Thymus (tissue), 11 donors: ENCODE results near the gene ZFAND3. TPM values are rescaled to one million over a fixed set of nuclear protein-coding genes. Genes with fewer than 3 reads are reported as not detected.
"Not testable (repeated sequence)": the region's sequence is repeated elsewhere in the genome, so short reads cannot be mapped to it uniquely, and the experiment has no call there.

Source experiments
- DNase-seq, 9 donors: peaks; one replicate each; pipeline ENCODE4 v3.0.0-alpha.2; 2013; ENCODE audit warnings: low spot score in 9 of 9, low read depth in 6 of 9, missing footprints in 1 of 9
- H3K27ac ChIP-seq, 2 donors: one replicate each; pipeline ENCODE4 v1.5.1; 2013; ENCODE audit warnings: control low read depth in 1 of 2, low read depth in 1 of 2, low read length in 1 of 2, mild to moderate bottlenecking in 1 of 2, moderate library complexity in 1 of 2
- H3K27me3 ChIP-seq, 2 donors: one replicate each; pipeline ENCODE4 v1.5.1; 2013; ENCODE audit warnings: low read length in 1 of 2; ENCODE audit not compliant: control insufficient read depth in 2 of 2, insufficient read depth in 1 of 2
- H3K36me3 ChIP-seq, 2 donors: one replicate each; pipeline ENCODE4 v1.5.1; 2013; ENCODE audit warnings: low read length in 1 of 2, mild to moderate bottlenecking in 1 of 2, moderate library complexity in 1 of 2; ENCODE audit not compliant: control insufficient read depth in 2 of 2, insufficient read depth in 2 of 2
- H3K4me1 ChIP-seq, 2 donors: one replicate each; pipeline ENCODE4 v1.5.1; 2013; ENCODE audit warnings: low read length in 2 of 2; ENCODE audit not compliant: control insufficient read depth in 2 of 2, insufficient read depth in 2 of 2
- H3K4me3 ChIP-seq, 2 donors: one replicate each; pipeline ENCODE4 v1.5.1; 2013; ENCODE audit warnings: low read length in 2 of 2, control low read depth in 1 of 2, mild to moderate bottlenecking in 1 of 2
- H3K9me3 ChIP-seq, 2 donors: one replicate each; pipeline ENCODE4 v1.5.1; 2013; ENCODE audit warnings: low read length in 1 of 2, mild to moderate bottlenecking in 1 of 2; ENCODE audit not compliant: control insufficient read depth in 2 of 2, insufficient read depth in 1 of 2
- WGBS: extraction: QIAGEN DNeasy Blood & Tissue Kit; methylation state at CpG from one replicate; pipeline ENCODE4 v1.1.7; 2013; 5-methylcytosine and 5-hydroxymethylcytosine counted together
- polyA plus RNA-seq: library from polyadenylated mRNA; stranded (reverse); fragments of 200-250 nt; gene quantifications from one replicate; pipeline ENCODE4 v1.2.3, GENCODE V29; 2013
- total RNA-seq: library from RNA; stranded (reverse); fragments of 120-200 nt; gene quantifications from one replicate; pipeline ENCODE4 v1.2.4, GENCODE V29; 2013
- donor health status: healthy.

The ZFAND3 gene
- total and polyA plus RNA-seq, 2 donors: 8.5 to 25.7 TPM

DNA sequence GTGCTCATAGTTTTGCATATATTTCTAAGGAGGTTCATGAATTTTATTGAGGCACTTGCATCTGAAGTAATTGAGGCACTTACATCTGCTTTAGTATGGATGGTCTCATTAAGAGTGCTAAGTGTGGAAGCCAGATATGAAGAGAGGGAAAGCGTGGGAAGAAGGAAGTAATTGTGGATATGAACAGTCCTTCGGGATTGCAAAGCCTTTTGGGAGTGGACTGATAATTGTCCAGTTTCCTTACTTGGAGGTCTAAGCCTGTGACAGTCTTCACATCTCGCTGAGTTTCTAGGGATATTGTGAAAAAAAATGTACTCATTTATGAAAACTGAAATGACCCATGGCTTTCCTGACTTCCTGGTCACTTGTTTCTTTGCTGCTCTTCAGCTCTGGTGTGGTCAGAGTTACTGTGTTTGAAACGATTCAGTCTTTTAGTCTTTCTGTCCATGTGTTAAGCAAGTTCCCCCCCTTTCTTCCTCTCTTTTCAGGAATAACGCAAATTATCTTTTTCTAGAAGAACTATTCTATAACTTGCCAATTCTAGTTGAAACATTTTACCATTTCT is 137.3 kb downstream of the ZFAND3 start:
- WGBS: 85% methylated on average over 5 of the region's 5 CpGs
- no peak overlapping the region for H3K27ac ChIP-seq
- H3K27me3 ChIP-seq: no peaks in the 10 kb centered on the region
- H3K36me3 ChIP-seq: no peaks in the 10 kb centered on the region
- peaks cover 0 to 3% of the 10 kb centered on the region in 2 donors for H3K4me1 ChIP-seq
- no peak for DNase-seq
- H3K9me3 ChIP-seq: peaks cover 0 to 4% of the 10 kb centered on the region in 2 donors
- H3K4me3 ChIP-seq: no peak overlapping the region

DNA sequence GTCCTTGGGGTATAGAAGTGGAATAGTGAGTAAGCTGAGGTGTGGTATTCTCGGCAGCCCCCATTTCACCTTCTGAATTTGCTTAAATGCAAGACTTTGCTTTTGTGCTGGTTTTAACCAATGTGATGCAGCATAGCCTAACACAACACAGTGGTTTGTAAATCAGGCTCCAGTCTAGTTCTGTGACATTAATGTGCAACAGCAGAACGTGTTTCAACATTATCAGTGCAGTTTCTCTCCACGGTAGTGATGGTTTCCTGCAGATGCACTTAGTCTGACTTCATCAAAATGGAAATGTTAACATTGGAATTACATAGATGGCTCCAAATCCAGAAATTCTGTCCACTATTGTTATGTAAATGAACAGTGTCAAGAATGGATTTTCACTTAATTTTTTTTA is 139.5 kb downstream of the ZFAND3 start:
- no peaks in the 10 kb centered on the region for H3K36me3 ChIP-seq
- H3K27ac ChIP-seq: no peak overlapping the region
- H3K9me3 ChIP-seq: peaks cover 0 to 4% of the 10 kb centered on the region in 2 donors
- 92% methylated on average over 3 of the region's 3 CpGs for WGBS
- H3K4me3 ChIP-seq: no peak overlapping the region
- peaks cover 0 to 8% of the 10 kb centered on the region in 2 donors for H3K4me1 ChIP-seq
- DNase-seq: no peak
- H3K27me3 ChIP-seq: no peaks in the 10 kb centered on the region

DNA sequence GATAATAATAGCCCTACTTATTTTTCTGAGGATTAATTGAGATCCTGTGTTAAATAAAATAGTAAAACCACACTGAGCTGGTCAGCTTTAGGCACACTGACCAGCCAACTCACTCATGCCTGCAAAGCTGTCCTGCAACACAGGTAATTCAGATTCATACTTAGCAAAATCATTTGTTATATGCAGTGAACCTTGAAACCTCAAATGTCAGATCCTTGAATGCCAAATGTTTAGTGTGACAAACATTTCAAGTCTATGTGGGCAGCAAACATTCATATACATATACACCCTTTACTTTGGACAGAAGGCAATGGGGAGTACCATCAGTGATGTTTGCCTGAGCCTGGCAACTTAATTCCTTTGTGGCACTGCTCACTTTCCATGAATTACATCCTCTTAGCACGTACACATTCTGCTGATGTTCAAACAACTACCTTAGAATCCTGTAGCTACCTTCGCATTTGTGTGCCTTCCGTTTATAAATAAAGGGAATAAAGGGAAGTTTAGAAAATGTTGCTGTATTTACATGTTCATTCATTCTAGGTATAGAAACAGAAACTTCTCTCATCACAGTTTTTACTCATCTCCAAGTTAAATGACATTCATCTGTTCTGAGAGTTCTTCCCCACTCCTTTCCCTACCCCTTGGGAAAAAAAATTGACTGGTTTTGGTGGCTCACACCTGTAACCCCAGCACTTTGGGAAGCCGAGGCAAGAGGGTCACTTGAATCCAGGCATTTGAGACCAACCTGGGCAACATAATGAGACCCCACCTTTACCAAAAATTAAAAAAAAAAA is 140.8 kb downstream of the ZFAND3 start:
- DNase-seq: no peak
- Histone ChIP-seq H3K27me3 (no peaks in the 10 kb centered on the region), H3K4me1 (peaks cover 0 to 11% of the 10 kb centered on the region in 2 donors), H3K4me3 (no peak overlapping the region), H3K9me3 (peaks cover 0 to 4% of the 10 kb centered on the region in 2 donors), H3K27ac (no peak overlapping the region), H3K36me3 (no peaks in the 10 kb centered on the region)
- WGBS: 97% methylated on average over 4 of the region's 4 CpGs

DNA sequence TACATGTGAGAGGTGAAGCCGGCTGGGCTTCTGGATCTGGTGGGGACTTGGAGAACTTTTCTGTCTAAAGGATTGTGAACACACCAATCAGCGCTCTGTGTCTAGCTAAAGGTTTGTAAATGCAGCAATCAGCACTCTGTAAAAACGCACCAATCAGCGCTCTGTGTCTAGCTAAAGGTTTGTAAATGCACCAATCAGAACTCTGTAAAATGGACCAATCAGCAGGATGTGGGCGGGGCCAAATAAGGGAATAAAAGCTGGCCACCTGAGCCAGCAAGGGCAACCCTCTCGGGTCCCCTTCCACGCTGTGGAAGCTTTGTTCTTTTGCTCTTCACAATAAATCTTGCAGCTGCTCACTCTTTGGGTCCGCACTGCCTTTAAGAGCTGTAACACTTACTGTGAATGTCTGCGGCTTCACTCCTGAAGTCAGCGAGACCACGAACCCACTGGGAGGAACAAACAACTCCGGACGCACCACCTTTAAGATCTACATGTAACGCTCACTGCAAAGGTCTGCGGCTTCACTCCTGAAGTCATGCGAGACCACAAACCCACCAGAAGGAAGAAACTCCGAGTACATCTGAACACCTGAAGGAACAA is 143.1 kb downstream of the ZFAND3 start:
- H3K4me1 ChIP-seq: peaks cover 0 to 11% of the 10 kb centered on the region in 2 donors
- not testable (repeated sequence) for H3K27me3 ChIP-seq, H3K27ac ChIP-seq, H3K36me3 ChIP-seq, H3K9me3 ChIP-seq, H3K4me3 ChIP-seq
- peak in 4 of 9 donors; percentile 18 to 53 (median 20) for DNase-seq
- WGBS: 54% methylated on average over 17 of the region's 17 CpGs

DNA sequence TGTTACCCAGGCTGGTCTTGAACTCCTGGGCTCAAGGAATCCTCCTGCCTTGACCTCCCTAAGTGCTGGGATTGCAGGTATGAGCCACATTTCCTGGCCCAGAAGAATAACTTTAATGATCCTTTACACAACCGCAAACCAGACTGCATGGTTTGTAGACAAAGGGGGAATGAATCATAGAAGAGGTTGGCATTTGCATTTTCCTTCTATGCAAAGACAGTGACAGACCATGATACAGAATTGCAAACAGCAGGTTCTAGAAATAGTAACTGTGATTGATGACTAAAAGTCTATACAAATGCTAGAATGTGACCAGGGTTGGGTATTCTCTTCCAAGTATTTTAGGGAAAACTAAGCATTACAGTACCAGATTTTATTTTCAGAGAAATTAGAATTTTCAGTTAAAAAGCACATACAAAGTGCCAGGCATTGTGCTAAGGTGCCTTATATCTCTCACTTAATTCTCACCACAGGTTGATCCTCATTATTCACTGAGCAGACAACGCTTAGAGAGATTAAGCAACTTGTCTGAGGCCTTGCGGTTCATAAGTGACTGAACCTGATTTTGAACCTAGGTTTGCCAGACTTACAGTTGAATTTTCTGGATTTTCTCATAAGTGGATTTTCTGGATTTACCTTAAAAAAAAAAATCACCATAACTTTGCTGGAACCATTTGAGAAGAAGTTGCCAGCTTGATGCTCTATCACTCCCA is 146.6 kb downstream of the ZFAND3 start:
- no peak overlapping the region for H3K4me3 ChIP-seq
- H3K27ac ChIP-seq: no peak overlapping the region
- 98% methylated on average over 3 of the region's 3 CpGs for WGBS
- no peak for DNase-seq
- peaks cover 0 to 4% of the 10 kb centered on the region in 2 donors for H3K9me3 ChIP-seq
- H3K27me3 ChIP-seq: no peaks in the 10 kb centered on the region
- peaks cover 0 to 10% of the 10 kb centered on the region in 2 donors for H3K4me1 ChIP-seq
- H3K36me3 ChIP-seq: no peaks in the 10 kb centered on the region

DNA sequence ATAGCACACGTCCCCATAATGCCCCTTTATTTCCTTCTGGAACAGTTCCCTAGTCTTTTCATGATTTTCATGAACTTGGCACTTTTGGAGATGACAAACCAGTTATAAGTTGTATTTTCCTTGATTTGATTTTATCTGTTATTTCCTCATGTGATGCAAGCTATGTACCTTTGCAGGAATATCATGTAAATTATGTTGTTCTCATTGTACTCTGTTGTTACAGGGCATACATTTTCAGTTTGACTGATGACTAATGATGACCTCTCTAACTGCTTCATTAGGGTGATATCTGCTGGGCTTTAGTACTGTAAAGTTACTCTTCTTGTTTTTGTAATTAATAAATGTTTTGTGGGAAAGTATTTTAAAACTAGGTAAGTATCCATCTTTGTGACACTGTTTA is 147.3 kb downstream of the ZFAND3 start:
- H3K4me3 ChIP-seq: no peak overlapping the region
- H3K27ac ChIP-seq: no peak overlapping the region
- no peak for DNase-seq
- 96% methylated on average over 1 of the region's 1 CpG for WGBS
- H3K4me1 ChIP-seq: peaks cover 0 to 8% of the 10 kb centered on the region in 2 donors
- H3K36me3 ChIP-seq: no peaks in the 10 kb centered on the region
- H3K9me3 ChIP-seq: no peaks in the 10 kb centered on the region
- no peaks in the 10 kb centered on the region for H3K27me3 ChIP-seq

DNA sequence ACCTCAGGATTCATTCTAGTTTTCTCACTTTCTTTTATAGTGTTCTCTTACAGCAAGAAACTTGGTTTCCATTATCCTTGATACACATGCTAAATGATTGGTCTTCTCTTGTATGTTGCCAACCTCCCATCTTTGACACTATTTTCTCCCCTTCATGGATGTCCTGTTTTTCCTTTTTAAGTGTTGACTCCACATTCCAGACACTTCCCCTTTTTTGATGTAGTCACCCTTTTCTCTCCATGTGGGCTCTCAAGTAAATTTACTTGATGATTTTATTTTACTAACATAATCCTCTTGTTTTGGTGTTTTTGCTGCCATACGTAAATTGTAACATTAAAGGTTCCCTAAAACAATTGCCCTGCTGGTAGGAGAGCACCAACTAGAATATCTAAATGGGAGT is 148.1 kb downstream of the ZFAND3 start:
- DNase-seq: no peak
- Histone ChIP-seq H3K9me3 (no peaks in the 10 kb centered on the region), H3K4me3 (no peak overlapping the region), H3K27ac (no peak overlapping the region), H3K27me3 (no peaks in the 10 kb centered on the region), H3K36me3 (no peaks in the 10 kb centered on the region), H3K4me1 (peaks cover 0 to 7% of the 10 kb centered on the region in 2 donors)
- WGBS: 96% methylated on average over 1 of the region's 1 CpG

DNA sequence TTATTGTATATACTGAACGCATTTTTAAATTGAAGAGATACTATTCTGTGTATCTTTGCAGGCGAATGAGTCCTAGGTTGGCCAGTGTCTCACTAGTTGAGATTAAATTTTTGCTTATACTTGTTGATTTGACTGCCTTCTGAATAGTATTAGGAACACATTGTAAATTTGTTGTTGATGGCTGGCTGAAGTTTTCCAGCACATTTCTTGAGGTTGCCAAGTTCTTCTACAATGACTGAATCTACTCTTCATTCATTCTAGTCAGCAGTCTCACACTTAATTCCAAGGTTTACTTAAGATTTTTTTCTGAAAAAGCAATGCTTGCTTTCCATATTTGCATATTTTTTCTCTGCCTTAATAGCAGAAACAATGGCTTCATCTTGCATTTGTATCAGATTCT is 151.7 kb downstream of the ZFAND3 start:
- no peak for DNase-seq
- H3K4me3 ChIP-seq: no peak overlapping the region
- WGBS: 98% methylated on average over 2 of the region's 2 CpGs

More for the DNA sequence above, 151.7 kb downstream of the ZFAND3 start:
- Histone ChIP-seq H3K9me3 (peaks cover 0 to 8% of the 10 kb centered on the region in 2 donors), H3K36me3 (no peaks in the 10 kb centered on the region), H3K4me1 (no peaks in the 10 kb centered on the region), H3K27me3 (no peaks in the 10 kb centered on the region), H3K27ac (no peak overlapping the region)
